Central memory CD4-positive, alpha-beta T cell (primary cell): ENCODE data around the gene CFAP65.

Experiments used
- DNase-seq: peaks from one replicate; pipeline ENCODE4 v3.0.0; 2022

Gene CFAP65

DNA sequence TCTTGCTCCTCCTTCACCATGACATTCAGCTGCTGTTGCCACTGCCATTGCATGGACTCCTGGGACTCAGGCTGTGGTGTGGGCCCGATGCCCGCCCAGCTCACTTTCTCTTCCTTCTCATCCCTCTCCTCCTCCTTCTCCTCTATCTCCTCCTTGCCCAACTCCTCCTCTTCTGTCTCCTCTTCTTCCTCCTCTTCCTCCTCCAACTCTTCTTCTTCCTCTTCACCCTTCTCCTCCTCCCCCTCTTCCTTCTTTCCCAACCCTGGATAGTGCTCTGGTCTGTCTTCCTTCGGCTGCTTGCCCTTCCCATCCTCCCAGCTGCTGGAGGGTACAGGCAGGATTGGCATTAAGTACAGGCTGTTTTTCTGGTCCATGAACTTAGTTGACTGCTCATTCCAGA is 37.3 kb downstream of the CFAP65 start:
- DNase-seq = no peak

DNA sequence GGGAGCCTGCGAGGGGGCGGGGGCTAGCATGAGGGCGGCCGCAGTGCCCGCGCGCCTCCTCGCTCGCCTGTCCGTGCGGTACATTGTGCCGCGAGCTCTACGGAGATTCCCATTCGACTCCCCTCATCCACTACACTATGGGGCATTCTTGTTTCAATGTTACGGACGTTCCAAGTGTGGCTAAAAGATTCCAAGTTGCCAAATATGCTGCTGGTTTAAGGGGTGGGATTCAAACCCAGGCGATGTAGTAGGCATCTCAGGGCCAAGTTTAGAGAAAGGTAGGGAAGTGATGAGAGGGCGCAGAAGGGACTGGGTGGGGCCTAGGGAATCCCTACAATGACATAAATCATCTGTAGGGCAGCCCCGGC is 38.1 kb downstream of the CFAP65 start:
- DNase-seq = no peak

DNA sequence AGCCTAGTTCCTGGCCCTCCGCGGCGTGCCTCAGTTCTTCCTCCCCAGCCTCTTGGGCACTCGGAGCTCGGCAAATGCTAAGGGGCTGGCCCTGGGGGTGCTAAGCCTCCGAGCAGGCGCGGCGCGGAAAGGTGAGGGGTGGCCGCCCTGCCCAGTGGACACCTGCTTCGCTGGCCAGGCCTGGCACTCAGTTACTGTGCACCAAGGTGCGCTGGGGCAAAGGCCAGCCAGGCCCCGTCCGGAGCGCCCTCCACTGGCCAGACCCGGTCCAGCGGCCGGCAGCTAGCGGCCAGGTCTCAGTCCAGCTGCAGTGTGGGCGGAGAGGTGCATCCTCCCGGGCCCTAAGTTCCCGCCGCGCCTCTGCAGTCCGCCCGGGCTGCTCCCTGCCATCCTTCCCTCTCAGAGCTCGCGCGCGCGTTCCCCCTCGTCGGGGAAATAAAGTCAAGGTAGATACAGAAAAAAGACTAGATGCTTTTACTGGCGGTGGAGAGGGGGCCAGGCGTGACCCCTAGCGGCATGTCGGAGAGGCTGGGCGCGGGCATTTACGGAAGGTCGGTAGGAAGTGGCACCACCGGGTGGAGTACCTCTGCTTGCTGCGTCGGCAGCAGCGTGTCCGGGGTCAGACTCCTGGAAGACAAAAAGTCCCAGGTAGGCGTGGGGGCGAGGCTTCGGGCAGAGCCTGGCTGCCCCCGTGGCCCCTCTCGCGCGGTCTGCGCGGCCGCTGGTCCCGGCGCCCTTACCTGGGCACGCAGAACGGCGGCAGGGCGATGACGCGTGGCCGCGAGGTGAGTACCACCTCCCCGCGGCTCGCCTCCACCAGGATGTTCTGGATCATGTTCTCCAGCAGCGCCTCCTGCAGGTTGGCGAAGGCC is 38.7 kb downstream of the CFAP65 start:
- peak; percentile 34 for DNase-seq

DNA sequence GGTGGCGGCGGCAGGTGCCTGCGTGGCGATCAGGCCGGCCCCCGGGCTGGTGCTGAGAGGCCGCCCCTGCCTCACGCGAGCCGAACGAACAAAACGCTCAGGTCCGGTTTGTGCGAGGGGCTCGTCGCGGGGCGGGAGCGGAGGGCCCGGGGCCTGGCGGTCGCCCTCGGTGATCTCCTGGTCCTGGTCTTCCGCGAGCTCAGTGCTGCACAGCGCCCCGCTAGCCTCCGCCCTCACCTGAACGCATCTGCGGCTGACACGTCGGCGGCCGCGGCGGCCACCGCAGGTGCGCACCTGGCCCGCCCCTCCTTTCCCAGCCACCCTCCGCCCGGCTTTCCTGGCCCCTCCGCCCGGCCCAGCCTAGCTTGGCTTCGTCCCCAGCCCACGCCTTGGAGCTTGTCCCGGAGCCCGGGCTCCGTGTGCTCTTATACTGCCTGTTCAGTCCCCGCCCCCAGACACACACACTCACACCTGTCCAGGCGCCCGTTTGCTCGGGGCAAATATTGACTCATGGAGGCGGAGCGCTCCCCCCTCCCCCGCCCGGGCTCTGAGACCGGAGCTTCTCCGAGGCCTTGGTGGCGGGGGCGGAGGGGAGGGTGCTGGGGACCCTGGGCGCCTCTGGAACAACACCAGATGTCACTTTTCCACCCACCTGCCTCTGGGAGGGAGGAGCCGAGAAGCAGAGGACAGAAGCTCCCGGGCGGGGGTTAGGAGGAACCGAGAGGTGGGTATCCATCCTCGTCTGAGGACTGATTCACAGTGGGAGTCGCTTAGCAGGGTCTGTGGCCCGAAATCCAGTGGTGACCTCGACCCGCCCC is 39.5 kb downstream of the CFAP65 start:
- DNase-seq = no peak

DNA sequence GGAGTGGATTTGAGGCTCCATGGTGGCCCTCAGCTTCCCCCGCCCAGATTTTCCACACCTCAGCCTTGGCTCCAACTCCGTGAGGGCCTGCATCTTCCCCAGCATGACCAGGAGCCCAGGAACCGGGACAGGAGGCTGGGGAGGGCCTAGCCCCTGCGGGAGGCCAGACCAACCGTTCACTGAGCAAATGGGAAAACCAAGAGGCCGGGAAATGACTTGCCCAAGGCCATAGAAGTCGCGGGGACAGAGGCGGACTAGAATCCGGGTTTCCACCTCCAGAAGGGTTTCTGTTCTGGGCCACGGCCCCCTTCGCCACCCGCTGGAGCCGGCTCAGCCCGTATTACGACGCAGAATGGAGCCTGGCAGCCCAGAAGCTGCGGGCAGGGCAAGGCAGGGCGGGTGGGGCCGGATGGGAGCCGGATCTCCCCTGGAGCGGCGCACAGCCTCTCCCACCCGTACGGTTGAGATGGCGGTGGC is 40.2 kb downstream of the CFAP65 start:
- no peak for DNase-seq

DNA sequence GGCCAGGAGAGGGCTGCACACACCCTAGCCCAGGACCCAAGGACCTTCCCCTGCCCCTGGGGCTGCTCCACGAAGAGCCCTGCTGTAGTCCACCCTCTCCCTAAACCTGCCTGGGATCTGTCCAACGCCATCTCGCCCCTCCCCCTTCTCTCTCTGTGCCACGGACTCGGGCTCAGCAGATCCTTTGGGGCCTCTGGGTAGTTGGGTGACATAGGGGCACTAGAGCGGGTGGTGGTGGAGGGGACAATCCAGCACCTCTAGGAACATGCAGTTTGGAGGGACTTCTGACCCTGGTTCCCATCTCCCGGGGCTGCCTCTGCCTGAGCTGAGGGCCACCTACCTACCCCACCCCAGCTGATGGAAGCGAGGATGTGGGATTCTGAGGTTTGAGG is 40.8 kb downstream of the CFAP65 start:
- no peak for DNase-seq

DNA sequence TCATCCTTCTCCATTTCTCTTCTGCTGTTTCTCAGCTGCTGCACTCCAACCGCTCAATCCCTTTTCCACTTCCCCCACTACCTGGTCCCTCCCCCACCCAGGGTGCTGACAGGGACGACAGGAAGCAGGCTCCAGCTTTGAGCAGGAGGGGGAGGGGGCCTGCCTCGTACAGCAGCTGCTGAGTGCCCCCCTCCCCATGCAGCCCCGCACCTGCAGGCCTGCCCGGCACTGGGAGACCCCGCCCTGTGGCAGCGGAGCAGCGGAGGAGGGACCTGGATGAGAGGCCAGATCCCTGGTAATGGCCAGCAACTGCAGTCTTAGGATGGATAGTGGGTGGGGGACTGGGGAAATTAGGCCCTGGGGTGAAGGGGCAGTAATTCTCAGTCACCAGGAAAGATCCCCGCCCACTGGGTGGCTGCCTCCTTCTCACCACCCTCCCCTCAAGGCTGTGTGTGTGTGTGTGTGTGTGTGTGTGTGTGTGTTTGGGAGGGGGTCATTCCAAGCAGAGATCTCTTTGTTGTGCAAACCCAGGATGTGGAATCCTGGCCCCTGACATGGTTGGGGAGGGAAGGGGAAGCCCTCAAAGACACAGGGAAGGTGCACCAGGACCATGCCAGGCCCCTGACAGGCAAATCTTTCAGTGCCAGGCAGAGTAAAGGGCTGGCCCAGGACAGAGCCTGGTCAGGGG is 41.3 kb downstream of the CFAP65 start:
- DNase-seq = no peak

DNA sequence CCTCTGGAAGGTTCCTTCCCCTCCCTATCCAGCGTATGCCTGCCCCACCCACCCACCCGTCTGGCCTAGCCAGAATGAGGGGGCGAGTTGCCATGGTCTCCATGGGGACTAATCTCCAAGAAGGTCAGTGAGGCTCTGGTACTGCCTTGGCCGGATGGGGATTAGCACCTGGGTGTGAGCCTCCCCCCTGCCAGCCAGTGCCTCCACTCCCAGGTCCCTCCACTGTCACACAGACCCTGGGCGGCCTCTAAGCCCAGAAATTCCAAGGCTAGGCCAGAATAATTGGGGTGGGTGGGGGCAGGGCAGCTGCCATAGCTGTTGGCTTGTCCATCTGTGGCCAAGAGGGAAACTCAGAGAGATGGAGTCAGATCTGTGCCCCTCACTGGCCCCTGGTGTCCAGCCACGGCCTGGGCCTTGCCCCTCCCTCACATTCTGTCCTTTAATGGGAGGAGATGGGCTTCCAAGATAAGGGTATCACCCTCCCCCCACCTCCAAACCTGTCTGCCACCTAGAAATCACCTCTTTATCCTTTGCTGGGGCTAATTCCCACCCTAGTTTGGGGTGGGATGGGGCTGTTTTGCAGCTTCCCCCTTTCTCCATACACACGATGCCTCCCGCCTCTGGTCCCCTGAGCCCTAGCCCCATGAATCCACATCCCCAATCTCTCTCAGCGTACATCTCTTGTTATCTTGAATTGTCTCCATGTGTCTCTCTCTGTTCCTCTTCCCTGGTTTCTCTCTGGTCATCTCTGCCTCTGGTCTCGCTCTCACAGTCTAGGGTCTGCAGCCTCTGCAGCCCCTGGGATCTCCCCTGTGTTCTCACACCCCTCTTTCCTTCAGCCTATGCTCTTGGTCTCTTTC is 42.1 kb downstream of the CFAP65 start:
- no peak for DNase-seq

DNA sequence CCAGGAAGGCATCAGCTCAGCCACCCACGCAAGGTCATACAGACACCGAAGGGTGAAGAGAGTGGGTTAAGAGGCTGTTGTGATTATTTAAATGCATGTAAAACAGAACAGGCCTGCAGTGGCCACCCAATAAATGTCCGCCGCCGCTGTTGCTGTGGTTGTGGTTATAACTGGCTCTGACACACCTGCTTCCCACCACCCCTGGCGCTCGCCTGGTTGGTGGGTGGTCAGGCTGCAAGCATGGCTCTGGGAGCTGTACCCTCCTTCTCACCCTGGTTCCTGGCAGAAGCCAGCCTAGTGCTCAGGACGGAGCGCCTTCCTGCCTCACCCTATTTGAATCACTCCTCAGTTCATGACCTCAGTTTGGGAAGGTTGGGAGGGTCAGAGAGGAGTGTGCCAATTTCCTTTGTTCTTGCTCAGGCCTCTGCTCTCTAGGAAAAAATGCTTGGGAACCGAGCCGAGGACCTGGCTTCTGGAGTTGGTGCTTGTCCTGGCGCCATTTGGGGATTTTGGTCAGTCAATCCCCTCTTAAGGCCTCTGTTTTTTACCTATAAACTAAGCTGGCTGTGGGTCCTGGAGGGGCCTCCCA is 42.8 kb downstream of the CFAP65 start:
- DNase-seq = no peak

DNA sequence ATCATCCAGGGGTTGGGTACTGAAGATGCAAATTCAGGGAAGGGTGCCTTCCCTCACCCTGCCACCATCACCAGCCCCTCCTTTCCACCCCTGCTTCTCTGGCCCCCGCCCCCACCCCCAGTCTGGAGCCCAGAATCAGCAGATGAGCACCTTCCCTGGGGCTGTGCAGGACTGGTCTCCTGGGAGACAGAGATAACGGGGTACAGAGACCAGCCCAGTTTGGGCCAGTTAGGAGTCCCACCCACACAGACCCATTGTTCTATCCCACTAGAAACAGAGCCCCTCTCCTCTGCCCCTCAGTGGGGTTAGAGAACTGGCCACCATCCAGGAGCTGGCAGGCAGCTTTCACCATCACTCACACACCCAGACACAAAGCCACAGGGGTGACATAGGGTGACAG is 43.6 kb downstream of the CFAP65 start:
- DNase-seq = no peak

DNA sequence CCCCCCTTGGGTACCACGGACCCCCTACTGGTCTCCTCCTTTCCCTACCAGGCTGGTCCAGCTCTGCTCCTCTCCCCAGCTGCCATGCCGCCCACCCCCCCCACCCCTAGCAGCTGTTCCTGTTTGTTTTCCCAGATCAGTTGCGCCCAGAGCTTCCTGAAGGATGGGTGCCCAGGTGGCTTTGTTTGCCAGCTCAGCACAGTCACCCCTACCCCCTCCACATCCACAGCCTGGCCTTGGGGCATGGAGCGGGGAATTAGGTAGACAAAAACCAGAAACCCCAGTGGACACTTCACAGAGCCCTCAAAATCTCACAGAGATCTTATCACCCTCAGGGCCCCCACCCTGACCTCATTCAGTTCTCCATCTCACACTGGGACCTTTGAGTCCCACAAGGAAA is 44.4 kb downstream of the CFAP65 start:
- DNase-seq = no peak

DNA sequence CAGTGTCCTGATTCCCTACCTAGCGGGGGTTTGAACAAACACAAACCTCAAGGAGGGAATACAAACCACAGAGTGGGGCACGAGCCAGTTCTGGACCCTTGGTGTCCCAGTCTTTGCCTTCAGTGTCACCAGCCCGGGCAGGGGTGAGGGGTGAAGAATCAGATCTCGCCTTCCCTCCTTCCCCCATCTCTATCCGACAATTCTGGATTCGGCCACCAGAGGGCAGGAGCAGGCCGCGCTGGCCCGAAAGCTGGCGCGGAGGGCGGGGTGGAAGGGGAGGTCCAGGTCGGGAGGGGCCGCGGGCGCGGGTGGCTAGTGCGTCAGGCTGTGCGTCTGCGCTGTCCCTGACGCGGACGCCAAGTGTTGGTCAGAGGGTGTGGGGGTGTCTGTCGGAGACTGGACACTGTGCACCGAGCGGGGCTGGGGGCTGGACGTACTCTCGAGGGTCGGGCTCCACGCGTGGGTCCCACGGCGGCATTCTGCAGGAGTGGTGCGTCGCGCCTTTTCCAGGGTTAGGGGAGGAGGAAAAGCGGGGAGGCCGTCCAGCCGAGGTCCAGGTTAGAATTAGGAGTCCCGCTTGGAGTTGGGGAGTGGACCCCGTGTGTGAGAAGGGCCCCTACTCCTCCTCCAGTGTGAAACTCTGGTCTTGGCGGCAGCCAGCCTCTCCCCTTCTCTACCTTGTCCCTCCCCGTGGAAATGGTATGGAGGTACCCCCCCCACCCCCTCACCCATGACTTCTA is 45.2 kb downstream of the CFAP65 start:
- DNase-seq = peak; percentile 58

DNA sequence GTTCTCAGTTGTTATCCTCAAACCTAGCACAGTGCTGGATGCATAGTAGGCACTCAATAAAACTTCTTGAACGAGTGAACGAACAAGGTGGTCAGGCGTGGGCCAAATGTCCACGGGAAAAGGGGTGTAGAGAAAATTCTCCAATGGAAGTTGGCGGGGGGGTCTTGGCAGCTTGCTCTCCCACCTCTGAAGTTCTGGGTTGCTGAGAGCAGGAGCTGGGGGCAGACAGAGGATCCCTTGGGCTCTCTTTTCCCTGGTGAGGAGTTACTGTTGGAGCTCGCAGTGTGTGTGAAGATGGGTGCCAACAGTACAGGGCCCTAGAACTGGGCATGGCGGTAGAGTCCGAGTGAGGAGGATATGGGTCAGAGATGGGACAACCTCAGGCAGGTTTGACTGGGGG is 45.8 kb downstream of the CFAP65 start:
- DNase-seq = no peak

DNA sequence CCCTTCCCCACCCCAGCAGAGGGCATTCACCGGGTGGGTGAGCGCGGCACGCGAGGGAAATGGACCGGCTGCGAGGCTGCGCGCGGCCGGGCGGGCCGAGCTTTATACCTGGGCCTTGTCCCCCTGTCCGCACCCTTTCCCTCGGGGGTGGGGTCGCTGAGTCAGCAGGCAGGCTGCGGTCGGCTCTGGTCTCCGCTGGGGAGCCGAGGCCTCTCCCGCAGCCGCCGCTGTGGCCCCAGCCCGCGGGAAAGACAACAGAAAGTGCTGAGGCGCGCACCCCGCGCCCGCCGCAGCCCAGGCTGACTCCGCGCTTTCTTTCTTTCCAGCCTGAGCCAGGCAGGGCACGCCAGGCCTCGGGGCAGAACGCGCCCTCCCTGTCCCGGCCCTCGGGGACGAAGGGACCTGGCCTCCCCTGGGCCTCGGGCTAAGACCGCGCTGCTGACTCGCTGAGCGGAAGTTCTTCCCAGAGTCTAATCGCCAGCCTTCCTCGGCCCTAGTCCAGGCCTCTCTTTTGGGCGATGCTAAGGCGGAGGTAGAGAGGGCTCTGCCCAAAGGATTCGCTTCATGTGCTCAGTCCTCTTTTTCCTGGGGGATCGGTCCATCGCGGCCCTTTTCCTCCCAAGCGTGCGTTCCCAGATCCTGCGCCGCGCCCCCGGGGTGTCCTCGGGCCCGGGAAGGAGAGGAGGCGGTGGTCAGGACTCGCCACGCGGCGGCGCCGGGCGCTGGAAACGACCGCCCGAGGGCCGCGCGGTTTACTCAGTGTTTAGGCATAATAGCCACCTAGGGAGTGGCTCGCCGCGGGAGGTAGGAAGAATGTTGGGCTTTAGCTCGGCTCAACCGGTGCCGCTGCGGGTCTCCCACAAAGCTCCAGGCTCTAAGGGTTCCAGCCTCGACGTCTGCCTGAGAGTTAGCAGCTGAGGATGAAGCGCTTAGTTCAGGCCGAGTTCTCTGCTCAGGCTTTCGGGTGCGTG is 47.7 kb downstream of the CFAP65 start, which contains the start of gene CRYBA2:
CRYBA2 (minus strand) TSS at position 78 of the 971 bp plus-strand sequence. CDS start 246 bp downstream, outside the sequence.
- DNase-seq = no peak

DNA sequence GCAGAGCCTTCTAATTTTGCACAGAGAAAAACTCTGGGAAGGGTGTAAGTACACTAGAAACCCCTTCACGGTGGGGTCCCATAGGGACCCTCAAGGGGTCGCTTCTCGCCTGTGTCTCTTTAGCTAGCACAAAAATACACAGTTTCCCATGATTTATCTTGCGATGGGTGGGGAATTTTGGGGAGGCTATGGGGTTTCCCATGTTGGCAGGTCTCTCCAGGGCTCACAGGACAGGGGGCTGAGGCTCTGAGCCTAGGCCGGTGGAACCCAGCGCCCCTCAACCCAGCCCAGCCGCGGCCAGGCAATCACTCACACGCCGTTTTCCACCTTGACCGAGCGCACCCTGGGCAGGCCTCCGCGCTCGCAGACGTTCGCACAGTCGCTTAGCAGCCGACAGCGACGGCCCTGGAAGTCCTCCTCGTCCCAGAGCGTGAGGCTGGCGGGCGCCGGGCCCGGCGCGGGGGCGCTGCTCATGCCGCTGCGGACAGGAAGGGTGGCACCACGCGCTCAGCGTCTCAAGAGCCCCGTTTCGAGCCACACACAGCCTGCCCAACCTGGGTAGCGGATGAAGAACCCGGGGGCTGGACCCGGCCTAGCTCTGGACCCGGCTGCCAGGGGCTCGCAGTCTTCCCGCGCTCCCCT is 48.5 kb downstream of the CFAP65 start:
- no peak for DNase-seq

DNA sequence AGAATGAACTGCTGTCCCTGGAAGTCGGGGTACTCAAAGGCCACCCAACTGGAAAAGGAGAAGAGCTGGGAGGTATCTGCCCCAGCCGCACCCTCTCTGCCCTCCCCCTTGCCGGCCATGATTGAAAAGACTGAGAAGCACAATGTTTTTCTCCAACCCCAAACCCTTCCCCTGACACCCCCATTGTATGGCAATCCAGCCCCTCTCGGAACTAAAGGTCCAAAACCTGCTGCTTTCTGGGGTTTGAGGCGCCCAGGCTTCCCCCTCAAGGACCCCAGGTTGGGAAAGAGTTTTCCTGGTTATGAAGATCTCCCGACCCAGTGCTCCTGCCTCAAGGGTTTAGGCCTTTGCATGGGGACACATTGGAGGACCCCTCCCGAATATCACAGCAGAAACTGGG is 49.1 kb downstream of the CFAP65 start:
- DNase-seq = no peak

DNA sequence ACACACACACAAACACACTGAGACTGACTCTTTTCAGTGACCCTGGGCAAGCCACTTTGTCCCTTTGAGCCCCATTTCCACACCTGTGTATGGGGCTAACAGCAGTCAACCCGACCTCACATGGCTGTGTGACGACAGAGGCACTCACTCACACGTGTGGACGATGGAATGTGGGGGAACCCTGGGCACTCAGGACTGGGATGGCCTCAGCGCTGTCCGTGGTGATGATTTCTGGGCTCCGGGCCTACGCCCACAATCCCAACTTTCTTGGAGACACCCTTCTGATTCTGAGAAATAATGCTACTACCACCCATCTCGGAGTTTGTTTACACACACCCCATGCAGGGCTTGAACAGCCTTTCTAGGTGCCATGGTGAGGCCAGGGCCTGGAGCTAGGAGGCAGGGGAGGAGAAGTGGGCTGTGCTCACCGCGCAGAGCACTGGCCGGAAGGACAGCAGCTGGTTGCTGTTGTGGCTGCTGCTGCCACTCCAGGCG is 49.6 kb downstream of the CFAP65 start:
- no peak for DNase-seq

DNA sequence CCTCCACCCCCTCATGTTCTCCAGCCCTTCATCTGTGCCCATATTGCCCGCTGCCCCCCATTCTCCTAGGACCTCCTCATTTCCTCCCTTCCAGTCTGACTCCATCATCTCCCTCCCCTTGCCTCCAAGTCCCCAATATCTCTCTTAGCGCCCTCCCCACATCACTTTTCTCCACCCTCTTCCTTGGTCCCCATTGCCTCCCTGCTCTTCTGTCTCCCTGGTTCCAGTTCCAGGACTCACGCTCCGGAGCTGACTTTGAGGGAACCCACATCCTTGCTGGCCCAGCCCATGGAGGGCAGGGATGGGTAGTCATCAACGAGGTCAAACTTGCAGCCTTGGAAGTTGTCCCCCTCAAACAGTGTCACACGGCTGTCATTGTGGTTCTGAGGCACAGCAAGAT is 50.7 kb downstream of the CFAP65 start:
- DNase-seq = no peak

DNA sequence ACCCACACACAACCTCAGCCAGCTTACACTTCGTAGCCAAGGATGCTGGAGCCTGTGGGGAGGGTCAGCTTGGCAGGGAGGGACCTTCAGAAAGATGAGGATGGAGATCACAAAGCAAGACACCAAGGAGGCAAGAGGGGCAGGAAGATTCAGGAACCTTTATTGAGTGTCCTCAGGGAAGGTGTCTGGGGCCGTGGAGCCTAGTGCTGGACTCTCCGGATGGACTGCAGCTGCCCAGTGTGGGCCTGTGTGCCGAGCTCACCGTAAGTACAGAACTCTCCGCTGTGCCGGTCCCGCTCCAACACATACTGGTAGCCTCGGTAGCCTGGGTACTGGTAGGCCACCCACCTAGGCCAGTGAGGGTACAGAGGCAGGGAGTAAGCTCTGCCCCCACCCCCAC is 51.3 kb downstream of the CFAP65 start:
- no peak for DNase-seq
